Osteoblast (primary cell): Measurements from ENCODE around the gene LSP1. TPM values are rescaled to one million over a fixed set of nuclear protein-coding genes. Genes with fewer than 3 reads are reported as not detected.
A peak's percentile ranks its signal among the peaks of the same experiment; 100 is the strongest.
"Not testable (repeated sequence)": the region's sequence is repeated elsewhere in the genome, so short reads cannot be mapped to it uniquely, and the experiment has no call there.

Experiments used
- DNase-seq: peaks from one replicate; pipeline ENCODE4 v3.0.0; 2011; ENCODE audit warnings: low spot score, mixed read lengths; ENCODE audit not compliant: insufficient read length; ENCODE audit errors: missing footprints
- H2AFZ ChIP-seq: 2 replicates; pipeline ENCODE4 v1.6.0; 2011; ENCODE audit warnings: mild to moderate bottlenecking, low read length
- H3K27ac ChIP-seq: 2 replicates; pipeline ENCODE4 v1.5.1; 2011; ENCODE audit warnings: mild to moderate bottlenecking, low read depth, low read length, moderate library complexity
- H3K27me3 ChIP-seq: 2 replicates; pipeline ENCODE4 v1.6.0; 2012; ENCODE audit warnings: mild to moderate bottlenecking, control low read depth, inconsistent platforms, low read length, moderate library complexity; ENCODE audit not compliant: insufficient read depth
- H3K36me3 ChIP-seq: 2 replicates; pipeline ENCODE4 v1.5.1; 2011; ENCODE audit warnings: mild to moderate bottlenecking, low read length, control low read depth, moderate library complexity; ENCODE audit not compliant: insufficient read depth
- H3K4me1 ChIP-seq: 2 replicates; pipeline ENCODE4 v1.5.1; 2011; ENCODE audit warnings: mild to moderate bottlenecking, low read length, control low read depth, moderate library complexity; ENCODE audit not compliant: insufficient read depth
- H3K4me2 ChIP-seq: 2 replicates; pipeline ENCODE4 v1.6.0; 2011; ENCODE audit warnings: mild to moderate bottlenecking, low read length; ENCODE audit not compliant: insufficient read depth
- H3K4me3 ChIP-seq: fragments of 200-600 bp; sonication (generic); 3 replicates; pipeline ENCODE4 v1.5.1; 2012; ENCODE audit warnings: mild to moderate bottlenecking, low read length, inconsistent platforms; ENCODE audit not compliant: insufficient read depth
- H3K79me2 ChIP-seq: 2 replicates; pipeline ENCODE4 v1.6.0; 2012; ENCODE audit warnings: mild to moderate bottlenecking, low read length, control low read depth, inconsistent platforms; ENCODE audit not compliant: insufficient read depth
- H3K9me3 ChIP-seq: 2 replicates; pipeline ENCODE4 v1.5.1; 2011; ENCODE audit warnings: low read depth, low read length, control low read depth
- H4K20me1 ChIP-seq: 2 replicates; pipeline ENCODE4 v1.6.0; 2012; ENCODE audit warnings: mild to moderate bottlenecking, low read length, control low read depth; ENCODE audit not compliant: insufficient read depth
- total RNA-seq: library from RNA; depleted of rRNA; stranded (reverse); fragments of >200 nt; gene quantifications from 2 replicates; pipeline ENCODE4 v1.2.3, GENCODE V29; 2012
- TF ChIP-seq, protein P1 (sequence below): IDR thresholded peaks from 2 replicates; pipeline ENCODE4 v1.5.1; 2011; ENCODE audit warnings: mild to moderate bottlenecking, low read depth, low read length, moderate library complexity; ENCODE audit errors: extremely low read depth

The LSP1 gene
- total RNA-seq: 41.0 and 54.6 TPM in 2 replicates

- no peak within 1 kb of the TSS for H3K4me2 ChIP-seq
- no peak within 1 kb of the TSS for H2AFZ ChIP-seq
- no peaks in the 10 kb centered on the region for H3K79me2 ChIP-seq
- no peaks in the 10 kb centered on the region for H3K27me3 ChIP-seq
- no peaks in the 10 kb centered on the region for H3K36me3 ChIP-seq
- H3K4me1 ChIP-seq: no peaks in the 10 kb centered on the region
- no peak for DNase-seq
- TF ChIP-seq, protein P1, sequence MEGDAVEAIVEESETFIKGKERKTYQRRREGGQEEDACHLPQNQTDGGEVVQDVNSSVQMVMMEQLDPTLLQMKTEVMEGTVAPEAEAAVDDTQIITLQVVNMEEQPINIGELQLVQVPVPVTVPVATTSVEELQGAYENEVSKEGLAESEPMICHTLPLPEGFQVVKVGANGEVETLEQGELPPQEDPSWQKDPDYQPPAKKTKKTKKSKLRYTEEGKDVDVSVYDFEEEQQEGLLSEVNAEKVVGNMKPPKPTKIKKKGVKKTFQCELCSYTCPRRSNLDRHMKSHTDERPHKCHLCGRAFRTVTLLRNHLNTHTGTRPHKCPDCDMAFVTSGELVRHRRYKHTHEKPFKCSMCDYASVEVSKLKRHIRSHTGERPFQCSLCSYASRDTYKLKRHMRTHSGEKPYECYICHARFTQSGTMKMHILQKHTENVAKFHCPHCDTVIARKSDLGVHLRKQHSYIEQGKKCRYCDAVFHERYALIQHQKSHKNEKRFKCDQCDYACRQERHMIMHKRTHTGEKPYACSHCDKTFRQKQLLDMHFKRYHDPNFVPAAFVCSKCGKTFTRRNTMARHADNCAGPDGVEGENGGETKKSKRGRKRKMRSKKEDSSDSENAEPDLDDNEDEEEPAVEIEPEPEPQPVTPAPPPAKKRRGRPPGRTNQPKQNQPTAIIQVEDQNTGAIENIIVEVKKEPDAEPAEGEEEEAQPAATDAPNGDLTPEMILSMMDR: no peak
- no peak within 1 kb of the TSS for H3K4me3 ChIP-seq
- H3K27ac ChIP-seq: no peak within 1 kb of the TSS
- no peaks in the 10 kb centered on the region for H4K20me1 ChIP-seq
- no peaks in the 10 kb centered on the region for H3K9me3 ChIP-seq
Measured at GRCh38 chr11:1852877-1853276, at the start of gene LSP1. Gene LSP1 (plus strand): TSS chr11:1853084. CDS start chr11:1853145, 61 bp downstream.

DNA sequence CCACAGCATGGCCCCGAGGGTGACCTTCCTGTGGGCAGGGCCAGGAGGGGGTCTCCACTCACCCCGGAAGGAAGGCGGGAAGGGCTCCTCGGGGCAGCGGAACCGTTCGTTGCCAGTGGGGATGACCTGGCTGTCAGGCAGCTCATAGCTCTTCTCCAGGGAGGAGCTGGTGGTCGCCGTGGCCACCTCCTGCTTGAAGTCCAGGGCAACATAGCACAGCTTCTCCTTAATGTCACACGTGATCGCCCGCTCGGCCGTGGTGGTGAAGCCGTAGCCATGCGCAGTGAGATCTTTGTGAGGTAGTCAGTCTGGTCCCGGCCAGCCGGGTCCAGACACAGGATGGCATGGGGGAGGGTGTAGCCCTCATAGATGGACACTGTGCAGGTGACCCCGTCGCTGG lies 49.6 kb upstream of the LSP1 start:
- no peaks in the 10 kb centered on the region for H3K79me2 ChIP-seq
- no peak overlapping the region for H3K4me2 ChIP-seq
- no peaks in the 10 kb centered on the region for H3K36me3 ChIP-seq
- H3K4me3 ChIP-seq: no peak overlapping the region
- peak; percentile 8 for DNase-seq
- H4K20me1 ChIP-seq: no peaks in the 10 kb centered on the region
- H2AFZ ChIP-seq: no peak overlapping the region
- H3K9me3 ChIP-seq: no peaks in the 10 kb centered on the region
- TF ChIP-seq, protein P1: no peak
- H3K4me1 ChIP-seq: no peaks in the 10 kb centered on the region
- no peak overlapping the region for H3K27ac ChIP-seq
- peaks cover 19% of the 10 kb centered on the region for H3K27me3 ChIP-seq

- not testable (repeated sequence) for H3K27ac ChIP-seq, H3K36me3 ChIP-seq, H3K4me1 ChIP-seq, H3K79me2 ChIP-seq, H3K9me3 ChIP-seq, H3K4me2 ChIP-seq, H3K4me3 ChIP-seq, H4K20me1 ChIP-seq, H2AFZ ChIP-seq
- peaks cover 15% of the 10 kb centered on the region for H3K27me3 ChIP-seq
- DNase-seq: peak; percentile 26
Measured at GRCh38 chr11:1803835-1804519, 48.9 kb upstream of the LSP1 start.

DNA sequence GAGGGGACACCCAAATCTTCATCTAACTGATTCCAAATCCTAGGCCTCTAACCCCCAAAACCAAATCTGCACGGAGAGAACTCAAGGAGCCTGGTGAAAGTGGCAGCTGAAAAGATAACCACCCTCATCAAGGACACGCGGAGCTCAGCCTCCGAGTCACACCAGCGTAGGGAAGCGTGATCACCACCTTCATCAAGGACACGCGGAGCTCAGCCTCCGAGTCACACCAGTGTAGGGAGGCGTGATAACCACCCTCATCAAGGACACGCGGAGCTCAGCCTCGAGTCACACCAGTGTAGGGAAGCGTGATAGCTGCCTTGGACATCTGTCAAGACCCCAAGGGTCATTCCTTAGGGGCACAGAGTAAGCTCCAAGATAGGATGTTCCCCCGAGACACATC lies 47.4 kb upstream of the LSP1 start:
- no peak for DNase-seq
- no peak overlapping the region for H3K4me3 ChIP-seq
- H3K79me2 ChIP-seq: no peaks in the 10 kb centered on the region
- H2AFZ ChIP-seq: no peak overlapping the region
- H3K9me3 ChIP-seq: no peaks in the 10 kb centered on the region
- TF ChIP-seq, protein P1: no peak
- no peak overlapping the region for H3K27ac ChIP-seq
- H3K27me3 ChIP-seq: peaks cover 17% of the 10 kb centered on the region
- no peak overlapping the region for H3K4me2 ChIP-seq
- H3K36me3 ChIP-seq: no peaks in the 10 kb centered on the region
- no peaks in the 10 kb centered on the region for H3K4me1 ChIP-seq
- no peaks in the 10 kb centered on the region for H4K20me1 ChIP-seq
